K562 (cell line): ENCODE measurements around the gene MPC2. TPM values are rescaled to one million over a fixed set of nuclear protein-coding genes. Genes with fewer than 3 reads are reported as not detected.
A peak's percentile ranks its signal among the peaks of the same experiment; 100 is the strongest.

ENCODE experiments used
- ADNP ChIP-seq: fragments of 200-800 bp; sonication (Bioruptor generic); IDR thresholded peaks from 2 replicates; pipeline ENCODE4 v1.6.1; 2016; ENCODE audit warnings: missing genetic modification characterization, missing compliant biosample characterization
- CBX3 ChIP-seq, 2 experiments: IDR thresholded peaks; 1 replicate in 1 of 2; 2 replicates in 1 of 2; pipeline ENCODE4 v1.6.1; 2012; ENCODE audit warnings: inconsistent platforms in 2 of 2, low read length in 2 of 2, borderline replicate concordance in 1 of 2, control low read depth in 1 of 2
- HDGF ChIP-seq: fragments of 450-650 bp; IDR thresholded peaks from 2 replicates; pipeline ENCODE4 v1.6.1; 2016
- KLF10 ChIP-seq: fragments of 250-450 bp; sonication (Bioruptor Pico); IDR thresholded peaks from 2 replicates; pipeline ENCODE4 v1.6.1; 2021; ENCODE audit warnings: matching md5 sums
- LARP7 ChIP-seq: fragments of 450-650 bp; IDR thresholded peaks from 2 replicates; pipeline ENCODE4 v1.6.1; 2016
- PPARD ChIP-seq: fragments of 250-450 bp; sonication (Bioruptor Pico); IDR thresholded peaks from 2 replicates; pipeline ENCODE4 v1.8.0; 2022; ENCODE audit warnings: inconsistent platforms, mild to moderate bottlenecking, moderate library complexity
- RB1 ChIP-seq: fragments of 450-650 bp; IDR thresholded peaks from 2 replicates; pipeline ENCODE4 v1.6.1; 2017; ENCODE audit warnings: low read depth, mild to moderate bottlenecking
- RBM22 ChIP-seq: fragments of 200-400 bp; formaldehyde crosslinking; IDR thresholded peaks from 2 replicates; pipeline ENCODE4 v1.6.1; 2018; ENCODE audit warnings: low read length, low read depth; ENCODE audit not compliant: poor library complexity, severe bottlenecking
- SAFB2 ChIP-seq: fragments of 200-400 bp; formaldehyde crosslinking; IDR thresholded peaks from 2 replicates; pipeline ENCODE4 v1.6.1; 2018; ENCODE audit warnings: borderline replicate concordance, low read length, low read depth, moderate library complexity; ENCODE audit not compliant: severe bottlenecking
- ZBTB1 ChIP-seq: sonication (generic); formaldehyde crosslinking; IDR thresholded peaks from 2 replicates; pipeline ENCODE4 v1.8.1; 2023; ENCODE audit warnings: missing genetic modification reagents, low read depth, mild to moderate bottlenecking, borderline replicate concordance
- ZFP36 ChIP-seq: fragments of 150-350 bp; IDR thresholded peaks from 2 replicates; pipeline ENCODE4 v1.6.1; 2018; ENCODE audit warnings: low read length, low read depth; ENCODE audit not compliant: partially characterized antibody
- ZNF184 ChIP-seq: sonication (generic); formaldehyde crosslinking; IDR thresholded peaks from 2 replicates; pipeline ENCODE4 v1.5.0; 2020; ENCODE audit warnings: missing genetic modification reagents
- ZNF282 ChIP-seq: sonication (generic); formaldehyde crosslinking; IDR thresholded peaks from 2 replicates; pipeline ENCODE4 v1.8.1; 2023; ENCODE audit warnings: missing genetic modification reagents
- ZNF766 ChIP-seq: fragments of 200-800 bp; sonication (Bioruptor generic); conservative IDR thresholded peaks from 2 replicates; pipeline ENCODE4 v1.6.1; 2016; ENCODE audit warnings: missing genetic modification characterization, missing compliant biosample characterization
- polyA plus RNA-seq, 8 experiments: library from polyadenylated mRNA; depleted of rRNA in 4 of 8; stranded (reverse) in 5 of 8; unstranded in 3 of 8; fragments of >200 nt; fragmentation: Nextera tagmentation in 2 of 8; fragmentation: Illumina TruSeq in 1 of 8; extraction: Ambion mirVana in 2 of 8; extraction: Trizol in 1 of 8; gene quantifications; 2 replicates each; pipeline versions ENCODE4 v1.2.1 to v1.2.3, GENCODE V29; 2011 to 2014; ENCODE audit warnings: inconsistent platforms in 1 of 8, missing spikeins in 1 of 8
- total RNA-seq, 7 experiments: library from RNA; depleted of rRNA in 6 of 7; stranded (reverse); fragments of >200 nt in 6 of 7; fragmentation: Illumina TruSeq in 2 of 7; extraction: Trizol in 2 of 7; gene quantifications; 2 replicates each; pipeline versions ENCODE4 v1.2.1 to v1.2.3, GENCODE V29; 2011 to 2021; ENCODE audit warnings: low replicate concordance in 1 of 7
- TF ChIP-seq, protein P1 (sequence below): sonication (generic); formaldehyde crosslinking; IDR thresholded peaks from 2 replicates; pipeline ENCODE4 v1.8.0; 2022; ENCODE audit warnings: missing genetic modification reagents, mild to moderate bottlenecking, borderline replicate concordance
- TF ChIP-seq, protein P2 (sequence below): fragments of 250-450 bp; sonication (Bioruptor Pico); IDR thresholded peaks from 2 replicates; pipeline ENCODE4 v1.8.0; 2021; ENCODE audit warnings: moderate library complexity, mild to moderate bottlenecking, inconsistent platforms
- TF ChIP-seq, protein P3 (sequence below): fragments of 450-650 bp; formaldehyde crosslinking; IDR thresholded peaks from 2 replicates; pipeline ENCODE4 v1.4.0; 2020; ENCODE audit warnings: mild to moderate bottlenecking, moderate library complexity
- TF ChIP-seq, protein P4 (sequence below): fragments of 450-650 bp; IDR thresholded peaks from 2 replicates; pipeline ENCODE4 v1.6.1; 2016

The MPC2 gene
- total and polyA plus RNA-seq, 9 of the 15 experiments (the other 6 are each of a cell fraction or from before 2014, with no cell fraction given), result 70.7 to 179 (median 144) TPM

DNA sequence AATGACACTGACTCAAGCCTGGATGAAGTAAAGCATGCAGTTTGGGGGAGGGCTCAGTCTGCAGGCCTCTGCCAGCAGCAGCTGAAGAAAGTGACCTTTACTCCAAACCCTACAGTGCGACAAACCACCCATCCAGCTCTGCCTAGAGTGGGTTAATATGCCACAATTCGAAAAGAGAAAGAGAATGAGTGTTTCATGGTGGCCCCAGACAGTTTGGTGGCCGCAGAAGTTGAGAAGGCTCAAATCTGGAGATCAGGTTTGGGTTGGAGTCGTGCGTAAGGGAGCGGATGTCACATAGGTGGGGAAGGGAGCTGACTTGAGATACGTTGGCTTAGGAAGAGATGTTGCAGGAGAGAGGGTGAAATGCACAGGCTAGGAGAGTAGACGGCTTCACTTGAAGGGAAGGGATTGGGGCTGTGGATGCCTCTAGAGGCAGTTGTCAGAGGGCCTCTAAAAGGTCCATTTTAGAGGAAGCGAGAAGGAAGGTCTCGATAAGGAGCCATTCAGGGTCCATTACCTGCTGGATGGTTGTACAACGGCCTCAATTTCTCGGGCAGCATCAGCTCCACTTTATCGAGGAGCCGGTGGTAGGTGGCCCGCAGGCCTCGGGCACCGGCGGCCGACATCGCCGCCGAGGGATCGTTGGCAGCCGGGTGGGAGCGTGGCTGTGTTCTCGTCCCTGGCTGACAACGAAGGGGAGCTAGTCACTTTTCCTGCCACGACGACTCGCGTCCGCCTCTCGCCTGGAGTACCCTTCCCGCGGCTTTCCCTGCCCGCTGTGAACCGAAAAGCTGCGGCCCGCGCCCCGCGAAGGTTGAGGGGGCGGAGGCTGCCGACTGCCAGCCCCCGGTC is 1.4 kb downstream of the MPC2 start (continued):
- TF ChIP-seq, protein P1, sequence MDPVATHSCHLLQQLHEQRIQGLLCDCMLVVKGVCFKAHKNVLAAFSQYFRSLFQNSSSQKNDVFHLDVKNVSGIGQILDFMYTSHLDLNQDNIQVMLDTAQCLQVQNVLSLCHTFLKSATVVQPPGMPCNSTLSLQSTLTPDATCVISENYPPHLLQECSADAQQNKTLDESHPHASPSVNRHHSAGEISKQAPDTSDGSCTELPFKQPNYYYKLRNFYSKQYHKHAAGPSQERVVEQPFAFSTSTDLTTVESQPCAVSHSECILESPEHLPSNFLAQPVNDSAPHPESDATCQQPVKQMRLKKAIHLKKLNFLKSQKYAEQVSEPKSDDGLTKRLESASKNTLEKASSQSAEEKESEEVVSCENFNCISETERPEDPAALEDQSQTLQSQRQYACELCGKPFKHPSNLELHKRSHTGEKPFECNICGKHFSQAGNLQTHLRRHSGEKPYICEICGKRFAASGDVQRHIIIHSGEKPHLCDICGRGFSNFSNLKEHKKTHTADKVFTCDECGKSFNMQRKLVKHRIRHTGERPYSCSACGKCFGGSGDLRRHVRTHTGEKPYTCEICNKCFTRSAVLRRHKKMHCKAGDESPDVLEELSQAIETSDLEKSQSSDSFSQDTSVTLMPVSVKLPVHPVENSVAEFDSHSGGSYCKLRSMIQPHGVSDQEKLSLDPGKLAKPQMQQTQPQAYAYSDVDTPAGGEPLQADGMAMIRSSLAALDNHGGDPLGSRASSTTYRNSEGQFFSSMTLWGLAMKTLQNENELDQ (CRISPR knock-in tag), result peak; percentile 80; the same call in 1 of the 2 replicates
- TF ChIP-seq LARP7, result peak; percentile 93
- 0 out of 2 replicates have a peak, but pooled peaks have one; percentile 21 for TF ChIP-seq ZNF766 (CRISPR knock-in tag)
- TF ChIP-seq ADNP (tag), result no peak
- no peak for TF ChIP-seq ZFP36
- TF ChIP-seq CBX3 (IDR thresholded peaks at IDR 0.05; ENCODE audit: borderline replicate concordance in 1 of 2, low read length in 2 of 2), result no peak
- peak; percentile 91; the same call in 1 of the 2 replicates for TF ChIP-seq RB1
- peak; percentile 98; the same call in 1 of the 2 replicates for TF ChIP-seq HDGF
- TF ChIP-seq, protein P2, sequence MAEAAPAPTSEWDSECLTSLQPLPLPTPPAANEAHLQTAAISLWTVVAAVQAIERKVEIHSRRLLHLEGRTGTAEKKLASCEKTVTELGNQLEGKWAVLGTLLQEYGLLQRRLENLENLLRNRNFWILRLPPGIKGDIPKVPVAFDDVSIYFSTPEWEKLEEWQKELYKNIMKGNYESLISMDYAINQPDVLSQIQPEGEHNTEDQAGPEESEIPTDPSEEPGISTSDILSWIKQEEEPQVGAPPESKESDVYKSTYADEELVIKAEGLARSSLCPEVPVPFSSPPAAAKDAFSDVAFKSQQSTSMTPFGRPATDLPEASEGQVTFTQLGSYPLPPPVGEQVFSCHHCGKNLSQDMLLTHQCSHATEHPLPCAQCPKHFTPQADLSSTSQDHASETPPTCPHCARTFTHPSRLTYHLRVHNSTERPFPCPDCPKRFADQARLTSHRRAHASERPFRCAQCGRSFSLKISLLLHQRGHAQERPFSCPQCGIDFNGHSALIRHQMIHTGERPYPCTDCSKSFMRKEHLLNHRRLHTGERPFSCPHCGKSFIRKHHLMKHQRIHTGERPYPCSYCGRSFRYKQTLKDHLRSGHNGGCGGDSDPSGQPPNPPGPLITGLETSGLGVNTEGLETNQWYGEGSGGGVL (CRISPR knock-in tag), result no peak
- TF ChIP-seq RBM22, result no peak
- TF ChIP-seq ZNF282 (CRISPR knock-in tag), result no peak
- no peak for TF ChIP-seq KLF10 (CRISPR knock-in tag)
- TF ChIP-seq, protein P3, sequence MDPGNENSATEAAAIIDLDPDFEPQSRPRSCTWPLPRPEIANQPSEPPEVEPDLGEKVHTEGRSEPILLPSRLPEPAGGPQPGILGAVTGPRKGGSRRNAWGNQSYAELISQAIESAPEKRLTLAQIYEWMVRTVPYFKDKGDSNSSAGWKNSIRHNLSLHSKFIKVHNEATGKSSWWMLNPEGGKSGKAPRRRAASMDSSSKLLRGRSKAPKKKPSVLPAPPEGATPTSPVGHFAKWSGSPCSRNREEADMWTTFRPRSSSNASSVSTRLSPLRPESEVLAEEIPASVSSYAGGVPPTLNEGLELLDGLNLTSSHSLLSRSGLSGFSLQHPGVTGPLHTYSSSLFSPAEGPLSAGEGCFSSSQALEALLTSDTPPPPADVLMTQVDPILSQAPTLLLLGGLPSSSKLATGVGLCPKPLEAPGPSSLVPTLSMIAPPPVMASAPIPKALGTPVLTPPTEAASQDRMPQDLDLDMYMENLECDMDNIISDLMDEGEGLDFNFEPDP (CRISPR knock-in tag), result no peak
- TF ChIP-seq, protein P4, sequence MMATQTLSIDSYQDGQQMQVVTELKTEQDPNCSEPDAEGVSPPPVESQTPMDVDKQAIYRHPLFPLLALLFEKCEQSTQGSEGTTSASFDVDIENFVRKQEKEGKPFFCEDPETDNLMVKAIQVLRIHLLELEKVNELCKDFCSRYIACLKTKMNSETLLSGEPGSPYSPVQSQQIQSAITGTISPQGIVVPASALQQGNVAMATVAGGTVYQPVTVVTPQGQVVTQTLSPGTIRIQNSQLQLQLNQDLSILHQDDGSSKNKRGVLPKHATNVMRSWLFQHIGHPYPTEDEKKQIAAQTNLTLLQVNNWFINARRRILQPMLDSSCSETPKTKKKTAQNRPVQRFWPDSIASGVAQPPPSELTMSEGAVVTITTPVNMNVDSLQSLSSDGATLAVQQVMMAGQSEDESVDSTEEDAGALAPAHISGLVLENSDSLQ, result no peak
- TF ChIP-seq PPARD (CRISPR knock-in tag), result no peak
- no peak for TF ChIP-seq ZNF184 (CRISPR knock-in tag)
- TF ChIP-seq ZBTB1, result 0 out of 2 replicates have a peak, but pooled peaks have one; percentile 18
- TF ChIP-seq SAFB2, result no peak
